Esophagus muscularis mucosa (tissue), 3 donors: Measurements from ENCODE around the gene BCAS3.

ENCODE experiments used
- CTCF ChIP-seq, 3 experiments: fragments of 200-600 bp in 2 of 3; fragments of 450-650 bp in 1 of 3; sonication (generic) in 2 of 3; IDR thresholded peaks; one replicate each; pipeline ENCODE4 v1.5.1; 2017 to 2019; ENCODE audit warnings: antibody characterized with exemption in 3 of 3, mild to moderate bottlenecking in 2 of 3, moderate library complexity in 1 of 3
- EP300 ChIP-seq: sonication (generic); formaldehyde crosslinking; IDR thresholded peaks from one replicate; pipeline ENCODE4 v1.6.1; 2017; ENCODE audit warnings: antibody characterized with exemption

GRCh38 chr17:61253362-61253761 is 575.7 kb downstream of the BCAS3 start:
- no peak for TF ChIP-seq CTCF (IDR thresholded peaks at IDR 0.05)
- no peak for TF ChIP-seq EP300
